Naive B cell (primary cell): ENCODE results near the gene ZKSCAN3. TPM values are rescaled to one million over a fixed set of nuclear protein-coding genes. Genes with fewer than 3 reads are reported as not detected.

Experiments used
- ATAC-seq, 2 donors: fragments of 150-1000 bp; cut with Tn5 transposase; 2 replicates each; pipeline ENCODE4 v1.10.0; 2021; ENCODE audit warnings: low read depth in 2 of 2, mild to moderate bottlenecking in 2 of 2, moderate library complexity in 2 of 2
- DNase-seq: peaks from one replicate; pipeline ENCODE4 v3.0.0; 2022
- H3K27ac Mint-ChIP-seq, 6 donors: one replicate each; pipeline ENCODE4 v1.8.0; 2020 to 2022; ENCODE audit warnings: mild to moderate bottlenecking in 6 of 6, mixed read lengths in 6 of 6, moderate library complexity in 5 of 6, inconsistent platforms in 2 of 6
- H3K27me3 Mint-ChIP-seq, 3 donors: one replicate each; pipeline ENCODE4 v1.8.0; 2021 to 2022; ENCODE audit warnings: mixed read lengths in 3 of 3, mild to moderate bottlenecking in 1 of 3
- H3K36me3 Mint-ChIP-seq, 2 donors: one replicate each; pipeline ENCODE4 v1.8.0; 2020 to 2022; ENCODE audit warnings: mixed read lengths in 2 of 2, inconsistent platforms in 1 of 2, mild to moderate bottlenecking in 1 of 2
- H3K4me1 Mint-ChIP-seq, 3 donors: one replicate each; pipeline ENCODE4 v1.8.0; 2020 to 2022; ENCODE audit warnings: mixed read lengths in 3 of 3, inconsistent platforms in 1 of 3, mild to moderate bottlenecking in 1 of 3, moderate library complexity in 1 of 3
- H3K4me3 Mint-ChIP-seq, 8 donors: one replicate each; pipeline ENCODE4 v1.8.0; 2020 to 2022; ENCODE audit warnings: mild to moderate bottlenecking in 8 of 8, mixed read lengths in 8 of 8, moderate library complexity in 8 of 8, inconsistent platforms in 2 of 8
- H3K9me3 Mint-ChIP-seq, 7 donors: one replicate each; pipeline ENCODE4 v1.8.0; 2020 to 2022; ENCODE audit warnings: mixed read lengths in 7 of 7, mild to moderate bottlenecking in 5 of 7, inconsistent platforms in 2 of 7, moderate library complexity in 1 of 7
- polyA plus RNA-seq, 6 donors: library from polyadenylated mRNA; unstranded; fragments of 300-500 nt; fragmentation: Illumina TruSeq; gene quantifications; one replicate each; pipeline ENCODE4 v1.2.3, GENCODE V29; 2021; ENCODE audit warnings: low read depth in 6 of 6

Gene ZKSCAN3
- polyA plus RNA-seq, 6 donors from 2014 or later: 0.80 to 4.8 (median 3.4) TPM

GRCh38 chr6:28371280-28371679 is 21.5 kb downstream of the ZKSCAN3 start:
- H3K27me3 Mint-ChIP-seq: no peaks in the 10 kb centered on the region
- H3K36me3 Mint-ChIP-seq: peaks cover 0 to 4% of the 10 kb centered on the region in 2 donors
- H3K27ac Mint-ChIP-seq: peak overlapping the region in 3 of 6 donors; percentile 53 to 62 (median 54)
- ATAC-seq (no peak), DNase-seq (no peak)
- peak overlapping the region in 1 of 8 donors; percentile 54 for H3K4me3 Mint-ChIP-seq
- H3K4me1 Mint-ChIP-seq: peaks cover 6 to 22% (median 16%) of the 10 kb centered on the region in 3 donors
- no peaks in the 10 kb centered on the region for H3K9me3 Mint-ChIP-seq

GRCh38 chr6:28371706-28372451 is 22.1 kb downstream of the ZKSCAN3 start:
- H3K27ac Mint-ChIP-seq: peak overlapping the region in 4 of 6 donors; percentile 53 to 62 (median 57)
- ATAC-seq: peak; percentile 79 to 86
- peak overlapping the region in 1 of 8 donors; percentile 54 for H3K4me3 Mint-ChIP-seq
- no peaks in the 10 kb centered on the region for H3K27me3 Mint-ChIP-seq
- no peaks in the 10 kb centered on the region for H3K9me3 Mint-ChIP-seq
- peak; percentile 13 for DNase-seq
- no peaks in the 10 kb centered on the region for H3K36me3 Mint-ChIP-seq
- H3K4me1 Mint-ChIP-seq: peaks cover 6 to 22% (median 16%) of the 10 kb centered on the region in 3 donors

- DNase-seq (no peak), ATAC-seq (no peak)
- H3K4me1 Mint-ChIP-seq: peaks cover 3 to 11% (median 9%) of the 10 kb centered on the region in 3 donors
- H3K27me3 Mint-ChIP-seq: no peaks in the 10 kb centered on the region
- no peak overlapping the region for H3K4me3 Mint-ChIP-seq
- no peaks in the 10 kb centered on the region for H3K36me3 Mint-ChIP-seq
- H3K27ac Mint-ChIP-seq: no peak overlapping the region
- peaks cover 0 to 7% (median 2%) of the 10 kb centered on the region in 7 donors for H3K9me3 Mint-ChIP-seq
Measured at GRCh38 chr6:28373925-28374324, 24.2 kb downstream of the ZKSCAN3 start.

DNA sequence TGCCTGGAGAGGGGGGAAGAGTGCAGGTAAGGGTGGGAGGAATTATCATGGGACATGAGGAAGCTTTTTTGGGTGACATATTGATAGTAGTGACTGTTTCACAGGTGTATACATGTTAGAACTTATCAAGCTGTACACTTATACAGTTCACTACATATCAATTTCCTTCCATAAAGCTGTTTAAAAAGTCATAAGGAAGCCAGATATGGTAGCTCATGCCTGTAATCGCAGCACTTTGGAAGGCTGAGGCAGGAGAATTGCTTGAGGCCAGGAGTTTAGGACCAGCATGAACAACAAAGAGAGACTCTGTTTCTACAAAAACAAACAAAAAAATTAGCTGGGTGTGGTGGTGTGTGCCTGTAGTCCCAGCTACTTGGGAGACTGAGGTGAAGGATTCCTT is 28.1 kb downstream of the ZKSCAN3 start:
- no peak overlapping the region for H3K4me3 Mint-ChIP-seq
- peaks cover 0 to 7% (median 2%) of the 10 kb centered on the region in 7 donors for H3K9me3 Mint-ChIP-seq
- ATAC-seq: no peak
- H3K27me3 Mint-ChIP-seq: no peaks in the 10 kb centered on the region
- H3K27ac Mint-ChIP-seq: no peak overlapping the region
- H3K4me1 Mint-ChIP-seq: peaks cover 9 to 15% (median 10%) of the 10 kb centered on the region in 3 donors
- DNase-seq: no peak
- peaks cover 13 to 15% of the 10 kb centered on the region in 2 donors for H3K36me3 Mint-ChIP-seq

DNA sequence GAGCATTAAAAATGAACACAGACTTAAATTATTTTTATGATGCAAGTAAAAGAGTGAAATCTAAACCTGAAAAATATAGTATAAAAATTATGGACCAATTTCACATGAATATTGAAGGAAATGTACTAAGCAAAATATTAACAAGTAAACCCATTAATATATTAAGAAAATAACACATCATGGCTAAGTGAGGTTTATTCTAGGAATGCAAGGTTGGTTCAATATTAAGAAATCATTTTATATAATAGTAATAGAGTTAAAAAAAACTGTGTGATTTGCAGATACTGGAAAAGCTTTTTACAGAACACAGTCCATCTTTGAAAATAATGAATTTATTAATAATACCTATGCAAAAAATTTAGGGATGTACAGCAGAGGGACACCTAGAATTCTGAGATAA is 28.9 kb downstream of the ZKSCAN3 start:
- no peak for DNase-seq
- no peak for ATAC-seq
- Mint-ChIP-seq H3K27me3 (no peaks in the 10 kb centered on the region), H3K27ac (no peak overlapping the region), H3K9me3 (peaks cover 0 to 7% (median 2%) of the 10 kb centered on the region in 7 donors), H3K36me3 (peaks cover 13 to 15% of the 10 kb centered on the region in 2 donors), H3K4me1 (peaks cover 17 to 22% (median 17%) of the 10 kb centered on the region in 3 donors), H3K4me3 (no peak overlapping the region)

DNA sequence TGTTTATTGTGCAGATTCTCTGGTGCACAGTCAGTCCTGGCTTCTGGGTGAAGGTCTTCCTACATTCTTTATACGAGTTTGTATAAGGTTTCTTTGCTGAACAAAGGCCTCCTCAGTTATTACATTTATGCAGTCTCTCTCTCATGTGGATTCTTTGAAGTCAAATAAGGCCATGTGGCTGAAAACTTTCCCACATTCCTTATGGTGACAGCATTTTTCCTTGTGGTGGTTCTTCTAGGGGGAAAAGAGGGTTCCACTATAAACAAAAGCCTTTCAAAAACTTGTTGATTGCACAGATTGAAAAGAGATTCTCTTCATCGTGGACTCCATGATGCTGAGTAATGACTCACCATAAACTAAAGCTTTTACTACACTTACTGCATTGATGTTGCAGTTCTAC is 30.6 kb downstream of the ZKSCAN3 start:
- Mint-ChIP-seq H3K36me3 (peaks cover 13 to 15% of the 10 kb centered on the region in 2 donors), H3K27ac (no peak overlapping the region)
- DNase-seq: no peak

GRCh38 chr6:28383235-28384142 is 33.7 kb downstream of the ZKSCAN3 start:
- Mint-ChIP-seq H3K27me3 (no peaks in the 10 kb centered on the region), H3K4me1 (peaks cover 20 to 30% (median 22%) of the 10 kb centered on the region in 3 donors), H3K4me3 (peak overlapping the region; percentile 84 to 95 (median 92)), H3K27ac (peak overlapping the region; percentile 95 to 99 (median 97)), H3K9me3 (no peaks in the 10 kb centered on the region), H3K36me3 (peaks cover 16 to 28% of the 10 kb centered on the region in 2 donors)
- DNase-seq (peak; percentile 81), ATAC-seq (peak; percentile 97)

More for the DNA sequence above, 30.6 kb downstream of the ZKSCAN3 start:
- Mint-ChIP-seq H3K4me3 (peak overlapping the region in 1 of 8 donors; percentile 56), H3K27me3 (no peaks in the 10 kb centered on the region), H3K9me3 (peaks cover 0 to 7% (median 2%) of the 10 kb centered on the region in 7 donors), H3K4me1 (peaks cover 18 to 22% (median 20%) of the 10 kb centered on the region in 3 donors)
- ATAC-seq: no peak

DNA sequence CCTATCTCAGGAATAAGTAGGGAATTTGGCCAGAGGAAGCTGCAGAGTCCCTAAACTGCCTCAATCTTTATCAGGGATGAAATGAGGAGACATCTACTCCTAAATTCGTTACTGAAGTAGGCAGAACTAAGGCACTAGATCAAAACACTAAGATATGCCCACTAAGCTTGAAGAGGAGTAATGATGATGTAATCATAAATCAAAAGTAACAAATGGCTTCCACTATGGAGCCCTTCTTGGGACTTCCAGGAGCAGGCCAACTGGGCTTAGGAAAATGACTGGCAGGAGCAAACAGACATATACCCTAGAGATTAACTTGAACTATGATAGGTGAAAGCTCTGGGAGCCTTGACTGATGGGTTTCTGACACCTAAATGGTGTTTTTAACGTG is 34.4 kb downstream of the ZKSCAN3 start:
- H3K4me3 Mint-ChIP-seq: peak overlapping the region in 1 of 8 donors; percentile 84
- H3K9me3 Mint-ChIP-seq: no peaks in the 10 kb centered on the region
- no peak for ATAC-seq
- H3K36me3 Mint-ChIP-seq: peaks cover 18 to 31% of the 10 kb centered on the region in 2 donors
- no peak for DNase-seq
- no peaks in the 10 kb centered on the region for H3K27me3 Mint-ChIP-seq
- H3K27ac Mint-ChIP-seq: peak overlapping the region in 2 of 6 donors; percentile 62 to 96
- peaks cover 20 to 31% (median 24%) of the 10 kb centered on the region in 3 donors for H3K4me1 Mint-ChIP-seq

DNA sequence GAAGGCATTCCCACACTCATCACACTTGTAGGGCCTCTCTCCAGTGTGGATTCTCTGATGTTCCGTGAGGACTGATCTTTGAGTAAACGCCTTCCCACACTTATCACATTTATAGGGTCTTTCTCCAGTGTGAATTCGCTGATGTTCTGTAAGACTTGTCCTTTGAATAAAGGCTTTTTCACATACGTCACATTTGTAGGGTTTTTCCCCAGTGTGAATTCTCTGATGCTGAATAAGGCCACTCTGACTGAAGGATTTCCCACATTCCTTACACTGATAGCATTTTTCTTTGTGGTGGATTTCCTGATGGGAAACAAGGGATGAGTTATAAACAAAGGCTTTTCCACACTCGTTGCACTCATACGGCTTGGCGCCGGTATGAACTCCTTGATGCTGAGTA is 40.9 kb downstream of the ZKSCAN3 start:
- no peak for DNase-seq
- no peaks in the 10 kb centered on the region for H3K27me3 Mint-ChIP-seq
- no peak overlapping the region for H3K4me3 Mint-ChIP-seq
- peaks cover 46 to 71% of the 10 kb centered on the region in 2 donors for H3K36me3 Mint-ChIP-seq
- no peak for ATAC-seq
- no peaks in the 10 kb centered on the region for H3K9me3 Mint-ChIP-seq
- no peak overlapping the region for H3K27ac Mint-ChIP-seq
- peaks cover 15 to 29% (median 27%) of the 10 kb centered on the region in 3 donors for H3K4me1 Mint-ChIP-seq

DNA sequence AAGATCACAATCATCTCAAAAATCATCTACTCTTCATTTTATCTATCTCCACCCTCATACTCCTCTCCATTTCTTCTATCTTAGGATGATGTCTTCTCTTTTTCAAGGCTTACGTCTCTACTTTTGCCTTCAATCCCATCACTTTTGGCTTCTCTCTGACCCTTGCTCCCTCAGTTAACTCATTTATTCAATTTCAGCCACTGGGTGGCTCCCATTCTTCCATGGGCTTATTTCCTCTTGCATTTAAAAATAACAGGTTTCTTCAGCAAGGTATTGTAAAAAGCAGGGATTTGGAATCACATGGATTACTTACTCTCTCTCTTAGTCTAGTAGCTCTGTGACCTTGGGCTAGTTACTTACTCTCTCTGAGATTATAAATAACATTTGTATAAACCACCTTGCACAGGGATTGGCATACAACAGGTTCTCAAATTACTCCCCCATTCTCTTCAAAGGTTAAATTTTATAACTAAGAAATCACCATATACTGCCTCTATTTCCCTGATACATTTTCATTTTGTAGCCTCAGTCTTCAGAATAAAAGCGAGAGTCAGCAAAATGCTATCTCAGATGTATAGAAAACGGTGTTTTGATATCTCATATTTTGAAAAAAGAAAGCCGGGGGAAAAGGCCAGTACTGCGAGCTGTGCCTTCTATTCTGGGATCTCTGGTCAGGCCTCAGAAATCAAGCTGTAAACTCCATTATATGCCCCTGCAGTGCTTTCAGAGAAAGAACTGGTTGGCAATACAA is 44.3 kb downstream of the ZKSCAN3 start:
- Mint-ChIP-seq H3K4me3 (no peak overlapping the region), H3K27me3 (no peaks in the 10 kb centered on the region), H3K9me3 (no peaks in the 10 kb centered on the region), H3K4me1 (peaks cover 37 to 48% (median 47%) of the 10 kb centered on the region in 3 donors), H3K27ac (no peak overlapping the region), H3K36me3 (peaks cover 50 to 70% of the 10 kb centered on the region in 2 donors)
- no peak for DNase-seq
- ATAC-seq: no peak

- H3K27me3 Mint-ChIP-seq: no peaks in the 10 kb centered on the region
- peak overlapping the region in 1 of 6 donors; percentile 81 for H3K27ac Mint-ChIP-seq
- no peak for ATAC-seq
- H3K4me3 Mint-ChIP-seq: no peak overlapping the region
- peaks cover 39 to 57% of the 10 kb centered on the region in 2 donors for H3K36me3 Mint-ChIP-seq
- H3K9me3 Mint-ChIP-seq: peaks cover 0 to 10% (median 0%) of the 10 kb centered on the region in 7 donors
- peaks cover 41 to 59% (median 57%) of the 10 kb centered on the region in 3 donors for H3K4me1 Mint-ChIP-seq
- no peak for DNase-seq
Measured at GRCh38 chr6:28395918-28396317, 46.2 kb downstream of the ZKSCAN3 start.

GRCh38 chr6:28399350-28400121 is 49.8 kb downstream of the ZKSCAN3 start, which contains the start of gene ZSCAN12:
TSS of gene ZSCAN12 (minus strand) at chr6:28399747. CDS start at chr6:28398405, 1,342 bp downstream.
- Mint-ChIP-seq H3K36me3 (peaks cover 14 to 35% of the 10 kb centered on the region in 2 donors), H3K4me3 (peak within 1 kb of the TSS; percentile 87 to 98 (median 96)), H3K9me3 (peaks cover 0 to 21% (median 5%) of the 10 kb centered on the region in 7 donors), H3K27ac (peak within 1 kb of the TSS; percentile 69 to 97 (median 96)), H3K4me1 (peaks cover 31 to 52% (median 48%) of the 10 kb centered on the region in 3 donors), H3K27me3 (peaks cover 24 to 30% (median 30%) of the 10 kb centered on the region in 3 donors)
- ATAC-seq (peak; percentile 92 to 95), DNase-seq (peak; percentile 77)
